ENCODE measurements around the gene GFRA1.
"Not testable (repeated sequence)": the region's sequence is repeated elsewhere in the genome, so short reads cannot be mapped to it uniquely, and the experiment has no call there.

The GFRA1 gene

GRCh38 chr10:116197946-116198675 is 74.9 kb downstream of the GFRA1 start:
- no peak for DNase-seq (ENCODE audit: low read depth)

DNA sequence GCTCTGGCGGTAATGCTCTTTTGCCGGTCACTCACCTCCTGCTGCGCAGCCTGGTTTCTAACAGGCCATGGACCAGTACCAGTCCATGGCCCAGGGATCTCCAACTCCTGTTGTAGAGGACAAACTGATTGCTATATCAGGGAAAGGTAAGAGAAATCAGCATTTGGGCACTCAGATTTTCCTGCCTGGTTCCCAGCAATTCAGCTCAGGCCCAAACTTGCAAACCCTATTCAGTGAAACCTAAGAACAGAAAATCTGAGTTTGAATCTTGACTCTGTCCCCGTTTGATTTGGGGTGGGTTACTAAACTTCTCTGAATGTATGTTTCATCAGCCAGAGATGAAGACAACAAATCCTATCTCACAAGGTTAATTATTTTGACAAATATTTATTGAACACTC is 77.4 kb downstream of the GFRA1 start:
- DNase-seq (ENCODE audit: low read depth): no peak

GRCh38 chr10:116195039-116195438 is 78.0 kb downstream of the GFRA1 start:
- no peak for DNase-seq (ENCODE audit: low read depth)

DNA sequence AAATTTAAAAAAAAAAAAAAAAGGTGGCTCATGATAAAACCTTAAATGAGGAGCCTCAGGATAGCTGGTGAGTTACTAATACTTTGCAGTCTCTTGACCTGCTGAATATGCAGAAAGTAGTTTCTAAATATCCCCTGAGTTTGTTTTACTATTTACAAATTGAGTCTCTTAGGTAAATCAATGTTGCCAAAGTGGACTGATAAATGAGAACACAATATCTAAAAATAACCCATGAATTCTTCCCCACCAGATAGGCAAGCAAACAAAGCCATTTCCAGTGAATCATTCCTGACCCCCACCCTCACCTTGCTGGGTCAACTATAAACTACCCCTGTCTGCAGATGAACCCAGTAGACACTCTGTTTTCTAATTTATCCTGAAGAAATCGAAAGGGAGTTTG is 78.9 kb downstream of the GFRA1 start:
- no peak for DNase-seq (ENCODE audit: low read depth)

DNA sequence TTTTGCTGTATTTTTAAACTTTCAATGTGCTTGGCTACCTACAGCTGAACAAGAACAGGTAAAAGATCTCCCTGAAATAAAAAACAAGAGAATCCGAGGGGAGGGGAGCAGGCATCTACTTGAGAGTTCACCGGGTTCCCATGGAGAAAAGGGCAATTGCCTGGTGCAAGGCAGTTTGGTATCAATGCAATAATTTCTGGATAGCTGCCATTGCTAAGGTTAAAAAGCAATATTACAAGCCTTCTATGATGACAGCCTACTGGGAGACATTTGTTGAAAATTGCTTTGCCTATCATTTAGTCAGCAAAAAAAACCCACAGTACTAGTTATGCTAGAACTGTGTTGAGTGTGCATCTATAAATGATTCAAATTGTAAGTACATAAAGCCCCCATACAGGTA is 82.1 kb downstream of the GFRA1 start:
- DNase-seq (ENCODE audit: low read depth): no peak

DNA sequence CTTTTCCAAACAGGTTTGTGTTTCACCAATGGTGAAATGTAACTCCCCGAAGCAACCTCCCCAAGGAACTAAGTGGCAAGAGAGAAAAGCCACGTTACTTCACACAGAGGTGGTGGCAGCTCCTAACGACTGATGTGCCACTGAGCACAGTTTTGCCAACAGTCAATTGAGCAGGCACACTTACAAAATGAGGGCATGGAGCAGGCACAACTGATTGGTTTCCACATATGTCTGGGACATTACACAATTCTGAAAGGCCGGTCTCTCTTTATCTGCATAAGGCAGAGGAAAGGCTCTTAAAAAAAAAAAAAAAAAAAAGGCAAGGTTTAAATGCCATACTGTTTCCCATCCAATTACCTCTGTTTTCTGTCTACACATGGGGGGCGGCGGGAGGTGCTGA is 86.7 kb downstream of the GFRA1 start:
- no peak for DNase-seq (ENCODE audit: low read depth)

- DNase-seq (ENCODE audit: low read depth): no peak
Measured at GRCh38 chr10:116185199-116185867, 87.7 kb downstream of the GFRA1 start.

DNA sequence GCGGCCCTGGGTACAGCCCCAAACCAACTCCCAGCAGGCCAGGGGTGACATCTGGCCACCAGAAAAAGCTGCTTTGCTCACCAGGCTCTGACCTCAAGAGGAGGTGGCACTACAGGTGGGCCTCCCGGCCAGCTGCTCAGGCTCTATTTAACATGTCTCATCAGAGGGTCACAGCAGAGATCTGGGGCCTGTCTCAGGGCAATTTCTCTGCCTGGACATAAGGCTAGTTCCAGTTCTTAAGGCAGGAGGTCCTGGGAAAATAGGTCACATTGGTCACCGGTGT is 88.6 kb downstream of the GFRA1 start:
- DNase-seq (ENCODE audit: low read depth): no peak

GRCh38 chr10:116183733-116184511 is 89.1 kb downstream of the GFRA1 start:
- DNase-seq (ENCODE audit: low read depth): peak; percentile 15

- DNase-seq (ENCODE audit: low read depth): no peak
Measured at GRCh38 chr10:116182426-116182825, 90.6 kb downstream of the GFRA1 start.

GRCh38 chr10:116178086-116178605 is 94.9 kb downstream of the GFRA1 start:
- DNase-seq (ENCODE audit: low read depth): no peak

- DNase-seq (ENCODE audit: low read depth): no peak
Measured at GRCh38 chr10:116175231-116175630, 97.8 kb downstream of the GFRA1 start.

- no peak for DNase-seq (ENCODE audit: low read depth)
Measured at GRCh38 chr10:116171505-116171904, 101.5 kb downstream of the GFRA1 start.

- DNase-seq (ENCODE audit: low read depth): peak; percentile 67
Measured at GRCh38 chr10:116170815-116171250, 102.2 kb downstream of the GFRA1 start.

GRCh38 chr10:116169782-116170445 is 103.1 kb downstream of the GFRA1 start:
- DNase-seq (ENCODE audit: low read depth): peak; percentile 13

- DNase-seq (ENCODE audit: low read depth): no peak
Measured at GRCh38 chr10:116168745-116169144, 104.3 kb downstream of the GFRA1 start.

GRCh38 chr10:116168329-116168728 is 104.7 kb downstream of the GFRA1 start:
- DNase-seq (ENCODE audit: low read depth): no peak

DNA sequence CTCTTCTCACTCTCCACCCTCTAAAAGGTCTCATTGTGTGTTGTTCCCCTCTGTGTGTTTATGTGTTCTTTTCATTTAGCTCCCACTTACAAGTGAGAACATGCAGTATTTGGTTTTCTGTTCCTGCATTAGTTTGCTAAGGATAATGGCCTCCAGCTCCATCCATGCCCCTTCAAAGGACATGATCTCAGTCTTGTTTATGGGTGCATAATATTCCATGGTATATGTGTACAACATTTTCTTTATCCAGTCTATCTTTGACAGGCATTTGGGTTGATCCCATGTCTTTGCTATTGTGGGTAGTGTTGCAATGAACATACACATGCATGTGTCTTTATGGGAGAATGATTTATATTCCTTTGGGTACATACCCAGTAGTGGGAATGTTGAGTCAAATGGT is 107.1 kb downstream of the GFRA1 start:
- DNase-seq (ENCODE audit: low read depth): not testable (repeated sequence)

DNA sequence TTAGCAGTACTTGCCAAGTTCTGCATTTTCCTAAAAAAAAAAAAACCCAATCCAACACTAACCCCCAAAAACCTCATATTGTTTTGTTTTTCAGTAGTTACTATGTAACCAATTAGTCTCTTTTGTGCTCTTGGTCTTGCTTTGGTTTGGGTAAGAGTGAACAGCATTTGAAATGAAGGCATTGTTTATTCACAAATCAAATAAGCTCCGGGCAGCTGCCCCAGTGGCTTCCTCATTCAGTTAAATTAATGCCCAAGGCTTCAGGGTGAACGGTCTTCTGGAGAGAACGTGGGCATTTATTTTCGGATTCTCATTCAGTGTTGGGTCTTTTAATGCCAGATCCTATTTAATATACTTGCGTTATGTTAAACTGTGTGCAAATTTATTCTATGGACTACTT is 108.7 kb downstream of the GFRA1 start:
- no peak for DNase-seq (ENCODE audit: low read depth)

- no peak for DNase-seq (ENCODE audit: low read depth)
Measured at GRCh38 chr10:116163333-116164131, 109.5 kb downstream of the GFRA1 start.

DNA sequence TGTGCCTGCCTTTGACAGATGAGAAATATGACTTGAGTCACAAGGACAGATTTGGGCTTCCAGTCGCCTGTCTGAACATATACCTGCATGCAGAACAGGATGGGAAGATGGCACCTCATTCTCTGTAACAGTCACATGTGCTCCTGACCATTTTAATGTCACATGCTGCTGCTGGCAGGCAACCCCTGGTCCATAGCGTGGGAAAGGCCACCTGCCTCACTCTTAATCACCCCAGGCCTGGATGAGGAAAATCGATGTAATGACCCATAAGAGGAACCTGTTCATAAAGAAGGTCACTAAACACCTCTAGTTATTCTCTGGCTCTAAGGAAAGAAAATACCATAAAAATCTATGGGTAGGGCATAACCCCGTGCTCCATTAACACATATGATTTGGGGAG is 110.2 kb downstream of the GFRA1 start:
- DNase-seq (ENCODE audit: low read depth): no peak

DNA sequence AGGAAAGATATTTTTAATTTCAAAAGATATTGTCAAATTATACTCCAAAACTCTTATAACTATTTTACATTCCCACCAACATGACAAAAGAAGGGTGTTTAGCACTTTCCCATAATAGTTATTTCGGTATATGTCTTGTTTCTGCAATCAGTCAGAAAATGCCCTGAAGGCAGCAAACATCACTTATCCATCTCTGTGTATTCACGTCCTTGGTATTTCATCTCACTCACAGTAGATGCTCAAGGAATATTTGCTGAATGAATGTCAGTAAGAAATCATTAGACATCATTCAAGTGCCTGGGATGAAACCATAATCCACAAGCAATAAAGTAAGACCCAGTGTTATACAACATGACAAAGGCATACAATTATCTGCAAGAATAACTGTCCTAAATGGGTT is 112.7 kb downstream of the GFRA1 start:
- DNase-seq (ENCODE audit: low read depth): no peak
